Astrocyte of the spinal cord (primary cell): ENCODE measurements around the gene TTBK1.

ENCODE experiments used
- DNase-seq: peaks from one replicate; pipeline ENCODE4 v3.0.0; 2011; ENCODE audit warnings: low read depth, low spot score
- H3K4me3 ChIP-seq: 2 replicates; pipeline ENCODE4 v1.5.1; 2011; ENCODE audit warnings: low read depth, mild to moderate bottlenecking, low read length, moderate library complexity
- in situ Hi-C: cut with HindIII; loops from 2 replicates; pipeline ENCODE4 v1.10.0; 2017; ENCODE audit warnings: low sequenced_read_pairs
- TF ChIP-seq, protein P1 (sequence below): IDR thresholded peaks from 2 replicates; pipeline ENCODE4 v1.5.1; 2012; ENCODE audit warnings: low read depth, mild to moderate bottlenecking, low read length, inconsistent platforms

TTBK1 gene

GRCh38 chr6:43250992-43251373 lies 7.7 kb downstream of the TTBK1 start:
- no peak for DNase-seq
- no peak overlapping the region for H3K4me3 ChIP-seq
- TF ChIP-seq, protein P1, sequence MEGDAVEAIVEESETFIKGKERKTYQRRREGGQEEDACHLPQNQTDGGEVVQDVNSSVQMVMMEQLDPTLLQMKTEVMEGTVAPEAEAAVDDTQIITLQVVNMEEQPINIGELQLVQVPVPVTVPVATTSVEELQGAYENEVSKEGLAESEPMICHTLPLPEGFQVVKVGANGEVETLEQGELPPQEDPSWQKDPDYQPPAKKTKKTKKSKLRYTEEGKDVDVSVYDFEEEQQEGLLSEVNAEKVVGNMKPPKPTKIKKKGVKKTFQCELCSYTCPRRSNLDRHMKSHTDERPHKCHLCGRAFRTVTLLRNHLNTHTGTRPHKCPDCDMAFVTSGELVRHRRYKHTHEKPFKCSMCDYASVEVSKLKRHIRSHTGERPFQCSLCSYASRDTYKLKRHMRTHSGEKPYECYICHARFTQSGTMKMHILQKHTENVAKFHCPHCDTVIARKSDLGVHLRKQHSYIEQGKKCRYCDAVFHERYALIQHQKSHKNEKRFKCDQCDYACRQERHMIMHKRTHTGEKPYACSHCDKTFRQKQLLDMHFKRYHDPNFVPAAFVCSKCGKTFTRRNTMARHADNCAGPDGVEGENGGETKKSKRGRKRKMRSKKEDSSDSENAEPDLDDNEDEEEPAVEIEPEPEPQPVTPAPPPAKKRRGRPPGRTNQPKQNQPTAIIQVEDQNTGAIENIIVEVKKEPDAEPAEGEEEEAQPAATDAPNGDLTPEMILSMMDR: no peak
- in situ Hi-C loops: no loop called here

- TF ChIP-seq, protein P1: no peak
Measured at GRCh38 chr6:43253401-43253800, 10.1 kb downstream of the TTBK1 start.

DNA sequence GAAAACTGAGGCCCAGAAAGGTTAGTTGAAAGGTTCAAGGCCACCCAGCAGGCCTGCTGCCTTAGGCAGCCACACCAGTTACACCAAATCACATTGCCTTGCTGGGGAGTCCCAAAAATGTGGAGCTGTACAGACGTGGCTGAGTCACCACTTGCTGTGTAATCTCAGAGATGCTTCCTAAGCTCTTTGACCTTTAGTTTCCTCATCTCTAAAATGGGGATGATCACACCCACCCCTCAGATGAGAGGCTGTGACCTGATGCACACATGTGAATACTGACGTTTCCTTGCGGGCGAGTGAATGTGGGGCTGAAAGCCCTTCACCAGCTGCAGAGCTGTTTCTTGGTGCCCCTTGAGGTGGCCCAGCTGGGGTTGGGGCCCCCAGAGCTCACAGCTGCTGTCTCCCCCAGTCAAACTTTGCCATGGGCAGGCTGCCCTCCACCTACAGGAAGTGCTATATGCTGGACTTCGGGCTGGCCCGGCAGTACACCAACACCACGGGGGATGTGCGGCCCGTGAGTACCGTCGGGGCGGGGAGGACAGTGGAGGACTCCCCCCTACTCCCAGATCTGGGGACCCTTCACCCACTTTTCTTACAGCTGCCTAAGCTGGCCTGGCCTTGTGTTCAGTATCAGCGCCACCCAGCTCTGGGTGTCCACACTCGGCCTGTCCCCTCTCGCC lies 11.0 kb downstream of the TTBK1 start:
- in situ Hi-C loops: no loop called here
- DNase-seq: no peak
- H3K4me3 ChIP-seq: no peak overlapping the region
- TF ChIP-seq, protein P1: no peak

More at GRCh38 chr6:43253401-43253800, 10.1 kb downstream of the TTBK1 start:
- no peak overlapping the region for H3K4me3 ChIP-seq
- in situ Hi-C loops: no loop called here
- no peak for DNase-seq

GRCh38 chr6:43254846-43255245 lies 11.6 kb downstream of the TTBK1 start:
- DNase-seq: no peak
- H3K4me3 ChIP-seq: no peak overlapping the region
- in situ Hi-C loops: no loop called here
- TF ChIP-seq, protein P1: no peak

GRCh38 chr6:43255408-43256054 lies 12.2 kb downstream of the TTBK1 start:
- TF ChIP-seq, protein P1: no peak
- DNase-seq: no peak
- in situ Hi-C loops: no loop called here
- no peak overlapping the region for H3K4me3 ChIP-seq

DNA sequence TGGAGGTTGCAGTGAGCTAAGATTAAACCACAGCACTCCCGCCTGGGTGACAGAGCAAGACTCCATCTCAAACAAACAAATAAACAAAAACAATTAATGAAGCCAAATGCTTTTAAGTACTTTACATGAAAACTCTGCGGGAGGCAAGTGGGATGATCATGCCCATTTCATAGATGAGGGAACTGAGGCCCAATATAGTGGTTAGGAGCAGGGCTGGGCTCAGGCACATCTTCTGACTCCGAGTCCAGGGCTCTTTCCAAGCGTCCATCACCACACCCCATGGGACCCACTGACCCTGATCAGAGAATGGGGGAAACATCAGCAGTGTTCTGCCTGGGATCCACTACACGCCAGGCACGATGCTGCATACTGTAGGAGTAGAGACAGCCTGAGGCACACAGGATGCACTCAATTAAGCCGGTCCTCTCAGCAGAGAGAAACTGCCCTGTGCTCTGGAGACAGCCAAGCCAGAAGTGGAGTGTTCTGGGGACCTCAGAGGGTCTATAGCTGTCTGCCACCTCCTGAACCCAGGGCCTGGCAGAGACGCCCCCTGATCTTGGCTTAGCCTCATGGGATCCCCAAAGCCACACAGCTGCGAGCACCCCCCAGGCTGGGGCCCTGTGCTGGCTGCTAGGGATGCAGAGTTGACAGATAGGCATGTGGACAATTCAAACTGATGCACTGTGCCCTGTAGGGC lies 13.5 kb downstream of the TTBK1 start:
- no peak for DNase-seq
- TF ChIP-seq, protein P1: no peak
- in situ Hi-C loops: no loop called here
- H3K4me3 ChIP-seq: no peak overlapping the region
